IPS-20b (cell line): ENCODE data around the gene SH3RF3.

Experiments used
- H3K27ac ChIP-seq: one replicate; pipeline ENCODE4 v1.5.1; 2013; ENCODE audit warnings: low read length
- H3K27me3 ChIP-seq: 2 replicates; pipeline ENCODE4 v1.6.1; 2013; ENCODE audit warnings: mild to moderate bottlenecking, low read length, inconsistent platforms; ENCODE audit not compliant: insufficient read depth
- H3K36me3 ChIP-seq: 2 replicates; pipeline ENCODE4 v1.6.1; 2013; ENCODE audit warnings: low read depth, mild to moderate bottlenecking, inconsistent platforms, low read length, moderate library complexity; ENCODE audit not compliant: insufficient read depth
- H3K4me1 ChIP-seq: 2 replicates; pipeline ENCODE4 v1.6.1; 2013; ENCODE audit warnings: mild to moderate bottlenecking, control low read depth, inconsistent platforms, low read length, moderate library complexity; ENCODE audit not compliant: insufficient read depth
- H3K4me3 ChIP-seq: 2 replicates; pipeline ENCODE4 v1.5.1; 2013; ENCODE audit warnings: mild to moderate bottlenecking, low read length, inconsistent platforms
- H3K9ac ChIP-seq: 2 replicates; pipeline ENCODE4 v1.6.1; 2013; ENCODE audit warnings: low read depth, mild to moderate bottlenecking, inconsistent platforms, low read length, moderate library complexity
- H3K9me3 ChIP-seq: 2 replicates; pipeline ENCODE4 v1.6.1; 2013; ENCODE audit warnings: mild to moderate bottlenecking, low read depth, low read length, inconsistent platforms; ENCODE audit not compliant: insufficient read depth

SH3RF3 gene

DNA sequence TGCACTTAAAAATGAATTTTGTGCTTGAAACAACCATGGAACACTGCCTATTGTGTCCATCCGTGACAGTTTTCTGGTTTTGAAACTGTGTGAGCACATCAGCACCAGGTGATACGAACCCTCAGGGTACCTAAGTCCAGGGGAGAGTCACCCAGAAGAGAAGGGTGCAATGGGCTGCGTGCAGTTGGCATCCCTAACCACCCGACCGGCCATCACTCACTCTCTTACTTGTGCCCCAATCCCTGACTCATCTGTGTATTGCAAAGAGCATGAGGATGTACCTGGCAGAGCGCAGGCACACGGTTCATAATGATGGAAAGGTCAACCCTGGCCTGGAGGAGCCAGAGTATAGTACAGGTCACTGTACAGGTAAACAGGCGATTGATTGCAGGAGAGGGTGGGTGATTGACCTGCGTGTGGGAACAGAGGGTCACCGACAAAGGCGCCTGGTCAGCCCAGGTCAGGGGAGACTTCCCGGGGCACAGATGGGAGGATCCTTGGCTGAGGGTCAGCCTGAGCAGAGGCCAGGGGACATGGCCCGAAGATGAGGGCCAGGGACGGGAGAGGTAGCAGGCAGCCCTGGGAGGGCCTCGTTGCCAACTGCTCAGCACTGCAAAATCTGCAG is 324.5 kb downstream of the SH3RF3 start:
- Histone ChIP-seq H3K27ac (no peak overlapping the region), H3K9me3 (no peaks in the 10 kb centered on the region), H3K4me1 (no peaks in the 10 kb centered on the region), H3K36me3 (no peaks in the 10 kb centered on the region), H3K4me3 (no peak overlapping the region), H3K9ac (no peak overlapping the region), H3K27me3 (no peaks in the 10 kb centered on the region)

DNA sequence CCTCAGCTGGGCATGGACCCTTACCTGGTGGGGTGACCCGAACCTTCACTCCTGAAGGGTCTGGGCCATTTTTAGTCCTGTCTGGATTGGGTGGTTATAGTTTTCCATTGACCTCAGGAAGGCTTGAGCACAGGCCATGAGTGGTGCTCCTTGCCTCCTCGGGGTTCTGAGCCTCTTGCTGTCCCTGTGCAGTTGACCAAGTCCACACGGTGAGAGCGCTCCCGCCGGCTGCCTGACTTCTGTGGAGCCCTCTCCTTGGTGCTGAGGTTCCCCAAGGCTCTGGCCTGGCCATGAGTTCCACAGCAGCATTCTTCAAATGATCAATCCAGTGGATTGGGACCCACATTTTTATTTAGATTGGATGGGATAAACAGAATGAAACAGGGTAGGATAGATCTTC is 325.3 kb downstream of the SH3RF3 start:
- Histone ChIP-seq H3K9ac (no peak overlapping the region), H3K4me1 (no peaks in the 10 kb centered on the region), H3K27me3 (no peaks in the 10 kb centered on the region), H3K4me3 (no peak overlapping the region), H3K36me3 (no peaks in the 10 kb centered on the region), H3K27ac (no peak overlapping the region), H3K9me3 (no peaks in the 10 kb centered on the region)

DNA sequence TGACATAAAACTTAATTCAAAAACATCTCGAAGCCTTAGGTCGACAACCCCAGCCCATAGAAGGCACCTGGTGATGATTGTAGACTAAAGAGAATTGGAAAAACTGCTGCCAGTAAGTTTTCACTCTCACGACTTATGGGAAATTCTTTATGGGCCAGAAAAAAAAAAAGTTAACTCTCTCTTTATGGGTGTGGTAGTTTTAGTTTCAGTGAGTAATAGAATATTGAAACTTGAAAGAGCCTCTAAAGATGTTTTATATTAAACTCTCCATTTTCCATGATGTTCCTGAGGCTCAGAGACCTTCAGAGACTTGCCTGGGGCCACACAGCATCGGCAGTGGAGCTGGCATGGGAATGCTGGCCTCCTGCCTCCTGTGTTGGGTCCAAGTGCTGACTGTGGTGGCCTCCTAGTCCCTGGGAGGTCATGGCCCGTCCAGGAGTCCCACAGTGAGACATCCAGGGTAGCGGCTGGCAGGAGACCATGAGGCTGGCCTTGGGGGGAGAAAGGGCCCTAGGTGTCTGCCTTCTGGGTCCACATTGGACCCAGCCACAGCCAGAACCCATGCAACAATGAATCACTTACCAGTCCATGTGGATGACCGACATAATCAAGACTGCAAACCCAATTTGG is 325.9 kb downstream of the SH3RF3 start:
- Histone ChIP-seq H3K27ac (no peak overlapping the region), H3K9me3 (no peaks in the 10 kb centered on the region), H3K9ac (no peak overlapping the region), H3K4me1 (no peaks in the 10 kb centered on the region), H3K36me3 (no peaks in the 10 kb centered on the region), H3K4me3 (no peak overlapping the region), H3K27me3 (no peaks in the 10 kb centered on the region)

DNA sequence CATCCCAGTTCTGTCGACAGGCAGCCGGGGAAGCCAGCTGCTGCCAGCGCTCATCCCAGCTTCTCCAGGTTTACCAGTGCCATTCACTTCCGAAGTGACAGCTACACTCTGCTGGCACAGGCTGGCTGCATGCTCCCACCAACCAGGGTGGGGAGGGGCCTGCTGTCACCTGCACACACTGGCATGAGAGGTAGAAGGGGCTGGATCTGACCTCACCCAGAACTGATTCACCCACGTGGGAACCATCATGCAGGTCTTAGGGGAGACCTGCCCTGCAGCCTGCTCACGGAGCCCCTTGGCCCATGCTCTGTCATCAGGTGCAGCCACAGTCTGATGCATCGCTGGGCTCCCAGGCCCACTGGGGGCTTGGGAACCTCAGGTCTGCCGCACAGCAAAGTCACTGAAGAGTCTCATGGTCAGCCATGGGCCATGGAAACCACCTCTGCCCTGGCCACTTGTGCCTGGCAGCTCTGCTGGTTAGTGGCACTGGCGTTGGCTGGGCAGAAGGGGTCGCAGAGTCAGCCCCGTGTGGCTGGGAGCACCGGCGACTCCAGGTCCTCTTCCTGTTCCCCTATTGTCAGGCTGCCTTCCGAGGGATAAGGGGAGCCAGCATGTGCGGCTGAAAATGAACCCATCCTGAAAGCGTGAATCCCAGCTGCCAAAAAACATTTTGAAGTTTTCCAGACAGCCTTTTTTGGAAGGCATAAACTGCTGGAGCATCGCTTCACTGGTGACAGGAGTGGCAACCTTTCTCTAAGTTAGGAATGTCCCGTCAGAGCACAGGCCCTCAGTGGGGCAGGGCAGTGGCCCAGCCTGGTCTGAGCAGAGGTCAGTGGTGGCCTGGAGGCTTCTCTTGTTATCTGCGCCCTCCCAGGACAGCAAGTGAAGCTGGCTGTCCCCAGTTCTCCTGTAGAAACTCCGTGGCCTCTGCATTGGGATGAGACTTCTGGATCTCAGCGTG is 327.0 kb downstream of the SH3RF3 start:
- no peak overlapping the region for H3K4me3 ChIP-seq
- no peak overlapping the region for H3K9ac ChIP-seq
- H3K9me3 ChIP-seq = no peaks in the 10 kb centered on the region
- no peaks in the 10 kb centered on the region for H3K4me1 ChIP-seq
- H3K27ac ChIP-seq = no peak overlapping the region
- no peaks in the 10 kb centered on the region for H3K27me3 ChIP-seq
- H3K36me3 ChIP-seq = no peaks in the 10 kb centered on the region

DNA sequence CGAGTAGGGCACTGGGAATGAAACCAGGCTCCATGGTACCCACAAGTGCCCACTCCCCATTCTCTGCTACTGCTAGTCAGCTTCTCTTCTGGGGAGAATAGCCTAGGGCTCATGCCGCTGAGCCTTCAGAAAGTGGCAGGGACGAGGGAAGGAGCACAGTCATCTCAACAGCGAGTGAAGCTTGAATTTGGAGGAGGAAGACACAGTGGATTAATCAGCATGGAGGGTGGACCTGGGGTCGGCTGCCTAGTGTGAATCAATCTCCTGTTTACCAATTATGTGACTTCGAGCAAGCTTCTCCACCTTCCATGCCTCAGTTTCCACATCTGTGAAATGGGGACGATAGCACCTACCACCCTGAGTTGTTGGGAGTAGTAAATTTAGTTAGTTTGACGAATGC is 327.8 kb downstream of the SH3RF3 start:
- no peak overlapping the region for H3K4me3 ChIP-seq
- no peaks in the 10 kb centered on the region for H3K4me1 ChIP-seq
- H3K9ac ChIP-seq = no peak overlapping the region
- no peaks in the 10 kb centered on the region for H3K27me3 ChIP-seq
- no peak overlapping the region for H3K27ac ChIP-seq
- no peaks in the 10 kb centered on the region for H3K9me3 ChIP-seq
- no peaks in the 10 kb centered on the region for H3K36me3 ChIP-seq

DNA sequence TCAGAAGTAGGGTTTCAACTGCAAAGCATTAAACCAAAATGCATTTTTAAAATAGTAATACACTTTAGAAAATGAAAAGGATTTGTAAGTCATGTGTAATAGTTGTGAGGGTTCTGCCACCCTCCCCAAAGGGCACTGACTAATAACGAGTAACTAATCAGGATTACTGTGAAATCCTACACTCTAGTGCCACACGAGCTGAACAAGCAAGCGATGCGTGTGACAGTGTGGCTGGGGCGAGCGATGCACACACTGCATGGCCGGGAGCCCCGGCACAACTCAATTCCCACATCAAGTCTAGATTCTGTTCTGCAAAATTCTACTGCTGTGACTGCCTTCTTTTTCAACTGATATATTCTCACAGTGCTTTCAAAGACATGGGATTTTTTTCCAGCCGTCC is 328.4 kb downstream of the SH3RF3 start:
- H3K9ac ChIP-seq = no peak overlapping the region
- no peak overlapping the region for H3K27ac ChIP-seq
- no peaks in the 10 kb centered on the region for H3K9me3 ChIP-seq
- no peaks in the 10 kb centered on the region for H3K4me1 ChIP-seq
- H3K27me3 ChIP-seq = no peaks in the 10 kb centered on the region
- no peaks in the 10 kb centered on the region for H3K36me3 ChIP-seq
- H3K4me3 ChIP-seq = no peak overlapping the region

DNA sequence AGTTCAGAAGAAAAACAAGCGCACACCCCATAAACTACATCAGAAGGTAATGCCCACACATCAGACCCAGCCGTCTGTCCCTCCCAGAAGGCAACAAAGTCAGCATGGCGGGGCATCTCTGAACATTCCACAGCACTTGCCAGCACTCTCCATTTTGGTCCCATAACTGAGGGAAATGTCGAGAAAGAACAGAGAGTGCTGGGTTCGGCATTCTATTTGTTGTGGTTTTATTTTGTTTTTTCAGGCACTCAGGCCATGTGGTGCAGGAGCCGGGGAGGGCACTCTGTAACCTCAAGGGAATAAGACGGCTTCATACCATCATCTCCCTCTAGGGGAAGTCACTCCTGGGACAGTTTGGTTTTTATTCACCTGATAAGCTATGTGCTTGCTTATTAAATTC is 328.8 kb downstream of the SH3RF3 start:
- Histone ChIP-seq H3K36me3 (no peaks in the 10 kb centered on the region), H3K4me1 (no peaks in the 10 kb centered on the region), H3K4me3 (no peak overlapping the region), H3K27ac (no peak overlapping the region), H3K9me3 (no peaks in the 10 kb centered on the region), H3K27me3 (no peaks in the 10 kb centered on the region), H3K9ac (no peak overlapping the region)

DNA sequence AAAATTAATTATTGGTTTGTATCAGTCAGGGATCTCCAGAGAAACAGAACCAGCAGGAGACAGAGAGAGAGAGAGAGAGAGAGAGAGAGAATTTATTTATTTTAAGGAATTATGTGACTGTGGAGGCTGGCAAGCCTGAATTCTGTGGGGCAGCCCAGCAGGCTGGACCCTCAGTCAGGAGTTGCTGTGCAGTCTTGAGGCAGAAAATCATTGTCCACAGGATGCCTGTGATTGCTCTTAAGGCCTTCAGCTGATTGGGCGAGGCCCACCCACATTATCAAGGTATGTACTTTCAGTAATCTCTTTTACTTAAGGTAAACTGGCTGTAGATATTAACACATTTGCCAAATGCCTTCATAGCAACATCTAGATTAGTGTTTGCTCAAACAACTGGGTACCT is 329.5 kb downstream of the SH3RF3 start:
- Histone ChIP-seq H3K36me3 (no peaks in the 10 kb centered on the region), H3K9ac (no peak overlapping the region), H3K27ac (no peak overlapping the region), H3K9me3 (no peaks in the 10 kb centered on the region), H3K4me1 (no peaks in the 10 kb centered on the region), H3K4me3 (no peak overlapping the region), H3K27me3 (no peaks in the 10 kb centered on the region)

DNA sequence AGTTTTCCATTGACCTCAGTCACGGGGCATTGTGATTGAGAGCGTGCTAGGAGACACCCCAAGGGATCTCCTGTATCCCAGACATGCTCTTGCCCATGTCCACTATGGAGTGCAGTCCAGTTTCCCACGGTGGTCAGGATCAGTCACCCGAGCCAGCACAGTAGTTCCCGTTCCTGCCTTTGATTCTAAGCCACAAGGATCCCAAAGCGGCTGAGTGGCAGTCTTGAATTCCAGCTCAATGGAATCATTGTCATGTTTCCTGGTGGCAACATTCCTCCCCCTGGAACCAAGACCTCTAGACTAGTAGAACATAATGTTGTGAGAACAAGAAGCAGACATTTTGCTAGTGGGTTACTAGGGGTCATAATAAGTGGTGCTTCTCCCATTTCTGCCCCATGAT is 330.5 kb downstream of the SH3RF3 start:
- H3K9ac ChIP-seq = no peak overlapping the region
- H3K36me3 ChIP-seq = no peaks in the 10 kb centered on the region
- no peaks in the 10 kb centered on the region for H3K4me1 ChIP-seq
- H3K9me3 ChIP-seq = no peaks in the 10 kb centered on the region
- no peak overlapping the region for H3K4me3 ChIP-seq
- H3K27ac ChIP-seq = no peak overlapping the region
- H3K27me3 ChIP-seq = no peaks in the 10 kb centered on the region

DNA sequence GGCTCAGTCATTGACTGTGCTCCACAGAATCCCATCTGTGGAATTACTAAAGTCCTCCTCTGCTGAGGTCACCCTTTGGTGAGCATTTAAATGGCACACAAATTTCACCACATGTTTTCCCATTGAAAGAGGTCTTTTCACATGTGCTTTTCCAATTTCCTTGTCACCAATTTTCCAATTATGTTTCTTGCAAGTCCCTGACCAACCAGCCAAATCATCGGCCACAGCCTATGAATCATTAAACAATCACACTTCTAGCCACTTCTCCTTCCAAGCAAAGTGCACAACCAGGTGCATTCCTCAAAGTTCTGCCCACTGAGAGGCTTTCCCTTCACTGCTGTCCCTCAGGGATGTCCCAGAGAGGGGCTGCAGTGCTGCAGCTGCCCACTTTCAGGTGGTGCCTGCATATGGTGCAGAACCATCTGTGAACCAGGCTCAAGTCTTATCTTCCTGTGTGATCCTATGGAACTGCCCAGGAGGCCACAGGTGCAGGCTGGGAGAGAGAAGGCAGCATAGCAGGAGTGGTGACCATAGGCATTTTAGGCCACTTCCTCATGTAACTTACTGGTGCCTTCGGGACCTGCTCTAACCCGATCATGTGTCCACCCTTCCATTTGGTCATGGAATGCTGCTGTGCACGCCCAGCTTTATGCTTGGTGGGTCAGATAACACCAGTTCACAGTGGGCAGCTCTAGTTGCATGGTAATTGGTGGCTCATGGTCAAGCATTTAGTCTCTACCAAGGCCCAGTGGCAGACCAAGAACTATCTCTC is 331.7 kb downstream of the SH3RF3 start:
- Histone ChIP-seq H3K9ac (no peak overlapping the region), H3K36me3 (no peaks in the 10 kb centered on the region), H3K27me3 (no peaks in the 10 kb centered on the region), H3K27ac (no peak overlapping the region), H3K4me3 (no peak overlapping the region), H3K9me3 (no peaks in the 10 kb centered on the region), H3K4me1 (no peaks in the 10 kb centered on the region)

DNA sequence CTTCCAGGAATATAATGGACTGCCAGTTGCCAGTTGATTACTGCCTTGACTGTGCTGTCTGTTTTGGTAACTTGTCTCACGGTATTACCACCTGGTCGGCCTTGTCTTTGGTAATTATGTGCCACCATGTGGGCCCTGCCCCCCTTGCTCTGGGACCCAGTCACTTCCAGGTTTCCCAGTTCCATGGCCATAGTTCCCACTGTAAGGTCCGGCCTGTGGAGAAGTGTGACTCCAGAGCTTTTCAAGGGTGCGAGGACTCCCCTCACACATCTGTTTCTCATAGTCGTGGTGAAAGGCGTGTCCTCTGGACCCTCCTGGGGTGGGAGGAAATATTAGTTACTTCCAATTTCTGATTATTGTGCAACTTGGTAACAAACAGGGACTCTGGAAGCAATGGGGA is 334.2 kb downstream of the SH3RF3 start:
- Histone ChIP-seq H3K36me3 (no peaks in the 10 kb centered on the region), H3K9me3 (no peaks in the 10 kb centered on the region), H3K9ac (no peak overlapping the region), H3K4me1 (no peaks in the 10 kb centered on the region), H3K27ac (no peak overlapping the region), H3K27me3 (no peaks in the 10 kb centered on the region), H3K4me3 (no peak overlapping the region)
